ENCODE results near the gene EPSTI1.

EPSTI1 gene

DNA sequence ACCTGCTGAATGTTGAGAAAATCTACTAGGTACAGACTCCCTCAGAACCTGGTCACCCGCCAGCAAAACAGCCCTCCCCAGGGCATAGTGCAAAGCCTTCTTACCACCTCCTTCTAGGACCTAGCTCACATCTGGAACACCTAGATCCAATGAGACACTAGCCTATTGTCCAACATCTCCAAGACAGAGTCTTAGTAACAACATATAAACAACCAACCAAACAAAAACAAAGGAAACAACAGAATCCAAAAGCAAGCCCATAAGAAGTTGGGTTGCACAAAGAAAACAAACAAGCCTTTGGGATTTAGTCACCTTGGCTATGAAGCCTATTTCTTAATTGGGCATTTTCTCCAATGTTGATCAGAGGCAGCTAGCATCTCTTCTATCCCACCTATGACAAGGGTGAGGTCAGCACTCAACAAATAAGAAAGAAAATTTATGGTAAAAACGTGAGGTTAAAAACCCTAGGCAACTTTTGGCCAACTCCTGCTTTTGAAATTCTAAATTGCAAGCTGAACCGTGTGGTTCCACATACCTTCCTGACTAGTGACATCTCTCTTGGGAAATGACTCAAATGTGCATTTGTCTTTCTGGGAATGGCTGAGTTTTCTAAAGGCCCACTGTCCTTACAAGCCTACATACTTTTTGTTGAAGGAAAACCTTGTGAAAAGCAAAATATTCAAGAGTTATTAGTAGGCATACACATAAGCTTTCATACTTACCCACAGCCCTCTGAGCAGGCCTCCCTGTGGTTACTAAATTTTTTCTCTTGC lies 144.0 kb downstream of the EPSTI1 start:
- DNase-seq (ENCODE audit: low spot score), result no peak

DNA sequence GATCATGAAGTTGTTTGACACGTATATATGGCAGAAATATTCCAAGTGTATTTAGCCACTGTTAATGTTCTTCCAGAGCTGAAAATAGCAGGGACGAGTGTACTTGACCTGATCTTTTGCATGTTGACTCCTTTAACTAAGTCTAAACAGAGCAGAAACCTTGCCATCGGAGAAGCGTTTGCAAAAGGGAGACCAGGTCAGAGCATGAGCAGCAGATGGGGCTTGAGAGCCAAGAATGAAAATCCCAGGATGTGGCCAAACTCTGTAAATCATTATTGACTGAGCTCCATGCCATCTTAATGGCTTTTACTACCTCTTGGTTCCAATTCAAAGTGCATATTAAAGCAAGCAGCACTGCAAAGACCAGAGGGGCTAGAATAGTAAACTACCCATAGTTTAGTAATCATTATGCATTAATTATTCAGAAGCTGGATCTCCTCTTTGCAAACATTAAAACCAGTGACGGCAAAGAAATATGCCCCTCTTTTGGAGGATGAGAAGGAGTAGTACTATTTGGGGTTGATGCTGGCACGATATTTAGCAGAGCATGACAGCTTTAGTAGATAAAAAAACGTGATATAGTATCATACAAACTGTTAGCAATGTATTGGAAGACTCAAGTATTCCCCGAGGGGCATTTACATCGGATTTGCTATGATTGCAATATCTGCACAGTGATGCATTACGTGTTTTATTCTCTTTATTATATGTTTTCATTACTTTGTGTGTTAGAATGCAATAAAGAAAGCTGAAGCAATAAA lies 154.9 kb downstream of the EPSTI1 start:
- peak; percentile 5 for DNase-seq (ENCODE audit: low spot score)

Measured in Ammon's horn (tissue), 1 donor.